ENCODE measurements around the gene LMO1. TPM values are rescaled to one million over a fixed set of nuclear protein-coding genes. Genes with fewer than 3 reads are reported as not detected.

Gene LMO1
- total RNA-seq, 2 experiments from 2014 or later, result not detected

GRCh38 chr11:8178297-8178696 is 85.4 kb downstream of the LMO1 start:
- no peaks in the 10 kb centered on the region for H3K36me3 Mint-ChIP-seq
- H3K27me3 Mint-ChIP-seq, result peaks cover 16% of the 10 kb centered on the region
- H3K4me3 Mint-ChIP-seq, result no peak overlapping the region
- CTCF ChIA-PET, result interaction anchor here (1.4 to 1.7 kb wide), 2 partner anchors 15 to 85 kb away, joined by 4 to 6 read pairs; partner anchors contain the start of gene LMO1
- H3K9me3 Mint-ChIP-seq (ENCODE audit: low read depth), result no peaks in the 10 kb centered on the region
- no peaks in the 10 kb centered on the region for H3K4me1 Mint-ChIP-seq
- H3K27ac Mint-ChIP-seq, result no peak overlapping the region
- DNase-seq, result no peak
- ATAC-seq, result no peak

GRCh38 chr11:8177136-8177535 is 86.5 kb downstream of the LMO1 start:
- ATAC-seq (no peak), DNase-seq (no peak)
- no peaks in the 10 kb centered on the region for H3K9me3 Mint-ChIP-seq (ENCODE audit: low read depth)
- H3K27me3 Mint-ChIP-seq, result peaks cover 12% of the 10 kb centered on the region
- no peaks in the 10 kb centered on the region for H3K36me3 Mint-ChIP-seq
- H3K4me1 Mint-ChIP-seq, result no peaks in the 10 kb centered on the region
- no peak overlapping the region for H3K27ac Mint-ChIP-seq
- no peak overlapping the region for H3K4me3 Mint-ChIP-seq
- CTCF ChIA-PET, result interaction anchor here (1.7 kb wide), 1 partner anchor 87 kb away, joined by 6 read pairs; the partner anchor contains the start of gene LMO1

Other genes with a start within 250 kb of the LMO1 start
- under 1 TPM; 0.07 to 0.09 TPM for gene TUB, start 182.7 kb downstream of the LMO1 start, total RNA-seq
- gene RIC3, start 94.9 kb downstream of the LMO1 start, total RNA-seq, result 1 to 10 TPM; 5.7 to 7.4 TPM

Data from activated CD8-positive, alpha-beta memory T cell treated with anti-CD3 and anti-CD28 coated beads, Interleukin-2, amount 10 ng/mL, durations not matched to agents 7 days and 5 days (primary cell).